ENCODE results near the gene F3. TPM values are rescaled to one million over a fixed set of nuclear protein-coding genes. Genes with fewer than 3 reads are reported as not detected.

The F3 gene
- total RNA-seq, 1 donor from 2014 or later: 4.5 TPM

- Mint-ChIP-seq H3K36me3 (ENCODE audit: low read depth) (peaks cover 33% of the 10 kb centered on the region), H3K4me3 (ENCODE audit: unreplicated experiment) (no peak overlapping the region), H3K4me1 (ENCODE audit: low read depth) (no peaks in the 10 kb centered on the region), H3K9me3 (ENCODE audit: low read depth) (no peaks in the 10 kb centered on the region), H3K27me3 (ENCODE audit: low read depth) (no peaks in the 10 kb centered on the region), H3K27ac (ENCODE audit: unreplicated experiment) (no peak overlapping the region)
- no peak for TF ChIP-seq CTCF (IDR thresholded peaks at IDR 0.05)
- DNase-seq (ENCODE audit: low spot score): no peak
These were observed 39.6 kb downstream of the F3 start for GRCh38 chr1:94501935-94502334.

- no peak for TF ChIP-seq CTCF (IDR thresholded peaks at IDR 0.05)
- no peak overlapping the region for H3K4me3 Mint-ChIP-seq (ENCODE audit: unreplicated experiment)
- no peaks in the 10 kb centered on the region for H3K27me3 Mint-ChIP-seq (ENCODE audit: low read depth)
- H3K4me1 Mint-ChIP-seq (ENCODE audit: low read depth): no peaks in the 10 kb centered on the region
- H3K36me3 Mint-ChIP-seq (ENCODE audit: low read depth): peaks cover 32% of the 10 kb centered on the region
- DNase-seq (ENCODE audit: low spot score): no peak
- H3K27ac Mint-ChIP-seq (ENCODE audit: unreplicated experiment): no peak overlapping the region
- H3K9me3 Mint-ChIP-seq (ENCODE audit: low read depth): no peaks in the 10 kb centered on the region
These were observed 40.1 kb downstream of the F3 start for GRCh38 chr1:94501426-94501825.

GRCh38 chr1:94496076-94496755 lies 45.3 kb downstream of the F3 start:
- no peak overlapping the region for H3K27ac Mint-ChIP-seq (ENCODE audit: unreplicated experiment)
- H3K36me3 Mint-ChIP-seq (ENCODE audit: low read depth): peaks cover 31% of the 10 kb centered on the region
- no peaks in the 10 kb centered on the region for H3K4me1 Mint-ChIP-seq (ENCODE audit: low read depth)
- TF ChIP-seq CTCF (IDR thresholded peaks at IDR 0.05): no peak
- no peak for DNase-seq (ENCODE audit: low spot score)
- H3K4me3 Mint-ChIP-seq (ENCODE audit: unreplicated experiment): no peak overlapping the region
- H3K9me3 Mint-ChIP-seq (ENCODE audit: low read depth): no peaks in the 10 kb centered on the region
- H3K27me3 Mint-ChIP-seq (ENCODE audit: low read depth): no peaks in the 10 kb centered on the region

GRCh38 chr1:94490556-94490955 lies 51.0 kb downstream of the F3 start:
- TF ChIP-seq CTCF (IDR thresholded peaks at IDR 0.05): no peak
- H3K4me3 Mint-ChIP-seq (ENCODE audit: unreplicated experiment): no peak overlapping the region
- no peaks in the 10 kb centered on the region for H3K4me1 Mint-ChIP-seq (ENCODE audit: low read depth)
- no peaks in the 10 kb centered on the region for H3K27me3 Mint-ChIP-seq (ENCODE audit: low read depth)
- no peak for DNase-seq (ENCODE audit: low spot score)
- no peaks in the 10 kb centered on the region for H3K9me3 Mint-ChIP-seq (ENCODE audit: low read depth)
- peaks cover 17% of the 10 kb centered on the region for H3K36me3 Mint-ChIP-seq (ENCODE audit: low read depth)
- H3K27ac Mint-ChIP-seq (ENCODE audit: unreplicated experiment): no peak overlapping the region

GRCh38 chr1:94486990-94487389 lies 54.6 kb downstream of the F3 start:
- Mint-ChIP-seq H3K4me1 (ENCODE audit: low read depth) (no peaks in the 10 kb centered on the region), H3K4me3 (ENCODE audit: unreplicated experiment) (no peak overlapping the region), H3K9me3 (ENCODE audit: low read depth) (no peaks in the 10 kb centered on the region), H3K27ac (ENCODE audit: unreplicated experiment) (no peak overlapping the region), H3K27me3 (ENCODE audit: low read depth) (no peaks in the 10 kb centered on the region), H3K36me3 (ENCODE audit: low read depth) (peaks cover 18% of the 10 kb centered on the region)
- DNase-seq (ENCODE audit: low spot score): no peak
- no peak for TF ChIP-seq CTCF (IDR thresholded peaks at IDR 0.05)
